ENCODE data around the gene UGP2.
"Not testable (repeated sequence)": the region's sequence is repeated elsewhere in the genome, so short reads cannot be mapped to it uniquely, and the experiment has no call there.

UGP2 gene

GRCh38 chr2:63893163-63893562 lies 51.5 kb downstream of the UGP2 start:
- DNase-seq (ENCODE audit: low read depth): no peak

- no peak for DNase-seq (ENCODE audit: low read depth)
These were observed 52.5 kb downstream of the UGP2 start for GRCh38 chr2:63894167-63894566.

- DNase-seq (ENCODE audit: low read depth): no peak
These were observed 57.1 kb downstream of the UGP2 start for GRCh38 chr2:63898839-63899238.

- DNase-seq (ENCODE audit: low read depth): no peak
These were observed 57.9 kb downstream of the UGP2 start for GRCh38 chr2:63899639-63900038.

- DNase-seq (ENCODE audit: low read depth): no peak
These were observed 60.5 kb downstream of the UGP2 start for GRCh38 chr2:63902149-63902548.

GRCh38 chr2:63903003-63903402 lies 61.3 kb downstream of the UGP2 start:
- DNase-seq (ENCODE audit: low read depth): no peak

- DNase-seq (ENCODE audit: low read depth): no peak
These were observed 72.6 kb downstream of the UGP2 start for GRCh38 chr2:63914311-63914710.

- no peak for DNase-seq (ENCODE audit: low read depth)
These were observed 85.1 kb downstream of the UGP2 start for GRCh38 chr2:63926815-63927214.

GRCh38 chr2:63932104-63932503 lies 90.4 kb downstream of the UGP2 start:
- not testable (repeated sequence) for DNase-seq (ENCODE audit: low read depth)

All from HS-27A (cell line).